ENCODE data around the gene ZNF865.

- TF ChIP-seq CTCF (IDR thresholded peaks at IDR 0.05) (no peak), POLR2AphosphoS5 (IDR thresholded peaks at IDR 0.05; ENCODE audit: insufficient read depth in 1 of 2, low read depth in 1 of 2) (no peak), POLR2A (IDR thresholded peaks at IDR 0.05) (no peak)
These were observed 18.1 kb downstream of the ZNF865 start for GRCh38 chr19:55623561-55623960.

Data from vagina (tissue), 2 donors.